ENCODE results near the gene TRRAP.

The TRRAP gene

GRCh38 chr7:99011706-99012404 is 133.5 kb downstream of the TRRAP start:
- TF ChIP-seq CTCF (IDR thresholded peaks at IDR 0.05; ENCODE audit: borderline replicate concordance, insufficient read depth, low read depth, low read length), result no peak
- no peak overlapping the region for H3K4me3 ChIP-seq (ENCODE audit: low read depth, low read length)

DNA sequence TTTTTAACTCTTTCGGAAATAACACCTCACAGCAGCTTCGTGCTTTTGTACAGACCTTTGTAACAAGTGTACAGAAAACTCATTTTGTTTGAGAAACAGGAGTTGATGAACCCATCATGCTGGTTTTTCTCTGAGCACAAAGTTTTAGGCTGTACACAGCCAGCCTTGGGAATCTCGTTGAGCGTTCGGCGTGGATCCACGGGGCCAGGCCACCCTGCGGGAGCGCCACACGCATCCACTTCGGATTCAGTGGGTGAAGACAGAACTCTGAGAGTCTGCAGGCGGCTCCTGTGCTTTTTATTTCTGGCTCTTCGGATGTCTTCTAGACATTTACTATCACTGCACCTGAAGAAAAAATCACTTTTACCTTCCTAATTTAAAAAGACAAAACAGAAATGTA is 134.4 kb downstream of the TRRAP start:
- no peak for TF ChIP-seq CTCF (IDR thresholded peaks at IDR 0.05; ENCODE audit: borderline replicate concordance, insufficient read depth, low read depth, low read length)
- no peak overlapping the region for H3K4me3 ChIP-seq (ENCODE audit: low read depth, low read length)

- TF ChIP-seq CTCF (IDR thresholded peaks at IDR 0.05; ENCODE audit: borderline replicate concordance, insufficient read depth, low read depth, low read length), result no peak
- no peak overlapping the region for H3K4me3 ChIP-seq (ENCODE audit: low read depth, low read length)
Observed at GRCh38 chr7:99013266-99014112, 135.2 kb downstream of the TRRAP start.

- no peak for TF ChIP-seq CTCF (IDR thresholded peaks at IDR 0.05; ENCODE audit: borderline replicate concordance, insufficient read depth, low read depth, low read length)
Observed at GRCh38 chr7:99014113-99014985, 136.0 kb downstream of the TRRAP start.

GRCh38 chr7:99016196-99016595 is 137.9 kb downstream of the TRRAP start:
- TF ChIP-seq CTCF (IDR thresholded peaks at IDR 0.05; ENCODE audit: borderline replicate concordance, insufficient read depth, low read depth, low read length), result no peak
- H3K4me3 ChIP-seq (ENCODE audit: low read depth, low read length), result no peak overlapping the region

More at GRCh38 chr7:99014113-99014985, 136.0 kb downstream of the TRRAP start:
- no peak overlapping the region for H3K4me3 ChIP-seq (ENCODE audit: low read depth, low read length)

DNA sequence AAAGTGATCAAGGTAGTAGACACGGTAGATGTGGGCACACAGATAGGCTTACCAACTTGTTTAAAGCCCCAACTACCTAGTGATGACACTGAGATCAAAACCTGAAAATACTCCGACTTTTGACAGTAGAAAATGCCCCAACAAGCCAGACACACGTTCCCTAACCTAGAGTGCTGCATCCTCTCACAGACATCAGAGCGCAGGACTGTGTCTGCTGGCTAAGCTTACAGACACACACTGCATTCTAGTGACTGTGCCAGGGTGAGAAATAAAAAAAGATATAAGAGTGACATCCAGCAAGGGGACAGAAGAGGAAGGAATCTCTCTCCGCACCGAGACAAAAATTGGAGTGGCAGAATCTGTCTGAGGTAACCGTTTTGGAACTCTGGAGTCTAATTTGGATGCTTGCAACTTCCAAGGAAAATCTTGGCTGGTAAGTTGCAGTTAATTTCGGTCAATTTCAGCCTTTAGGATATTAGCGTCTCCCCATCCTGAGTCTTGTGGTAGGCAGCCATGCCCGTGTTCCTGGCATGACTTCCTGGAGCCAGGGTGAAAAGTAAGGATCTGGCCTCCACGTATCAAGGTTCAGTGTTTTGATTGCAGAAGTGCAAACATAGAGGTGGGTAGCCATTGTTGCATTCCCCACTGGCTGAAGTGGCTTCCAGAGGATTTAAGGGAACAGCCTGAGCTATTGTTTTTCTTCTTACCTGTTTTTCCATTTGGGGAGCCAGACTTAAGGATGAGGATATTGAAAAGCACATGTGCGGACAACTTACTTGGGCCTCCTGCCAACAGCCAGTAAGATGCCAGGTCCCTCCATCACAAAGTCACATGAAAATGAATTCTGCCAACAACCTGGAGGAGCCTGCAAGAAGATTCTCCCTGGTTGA is 141.4 kb downstream of the TRRAP start:
- H3K4me3 ChIP-seq (ENCODE audit: low read depth, low read length), result no peak overlapping the region
- TF ChIP-seq CTCF (IDR thresholded peaks at IDR 0.05; ENCODE audit: borderline replicate concordance, insufficient read depth, low read depth, low read length), result no peak

Data from GM12875 (cell line).